HAP-1 (cell line): ENCODE measurements around the gene REG3A.

Source experiments
- DNase-seq, 2 experiments: peaks; one replicate each; pipeline ENCODE4 v3.0.0-alpha.2; 2016 to 2020; ENCODE audit warnings: low spot score in 2 of 2
- H3K27me3 ChIP-seq: fragments of 250-450 bp; sonication (Bioruptor Pico); 2 replicates; pipeline ENCODE4 v1.5.1; 2020; ENCODE audit warnings: low read depth, mild to moderate bottlenecking, moderate library complexity
- H3K36me3 ChIP-seq: fragments of 250-450 bp; sonication (Bioruptor Pico); replicated peaks from 2 replicates; pipeline ENCODE4 v1.5.1; 2020; ENCODE audit warnings: mild to moderate bottlenecking
- H3K4me1 ChIP-seq: fragments of 250-450 bp; sonication (Bioruptor Pico); 2 replicates; pipeline ENCODE4 v1.5.1; 2020; ENCODE audit warnings: mild to moderate bottlenecking
- H3K4me3 ChIP-seq: fragments of 250-450 bp; sonication (Bioruptor Pico); 2 replicates; pipeline ENCODE4 v1.5.1; 2020; ENCODE audit warnings: mild to moderate bottlenecking, moderate library complexity
- H3K9me3 ChIP-seq: fragments of 250-450 bp; sonication (Bioruptor Pico); 2 replicates; pipeline ENCODE4 v1.5.1; 2020; ENCODE audit warnings: mild to moderate bottlenecking, moderate library complexity
- in situ Hi-C: fragments of 300-500 bp; cut with MboI; formaldehyde crosslinking; loops from 3 replicates; pipeline ENCODE4 v1.14.3; 2020; ENCODE audit warnings: low sequenced_read_pairs, inconsistent platforms, mixed read lengths

Gene REG3A

GRCh38 chr2:79139423-79139822, 20.1 kb downstream of the REG3A start:
- H3K4me1 ChIP-seq, result no peaks in the 10 kb centered on the region
- H3K4me3 ChIP-seq, result no peak overlapping the region
- DNase-seq, result no peak
- H3K36me3 ChIP-seq, result no peaks in the 10 kb centered on the region
- in situ Hi-C loops, result no loop called here
- no peaks in the 10 kb centered on the region for H3K27me3 ChIP-seq
- H3K9me3 ChIP-seq, result no peaks in the 10 kb centered on the region

DNA sequence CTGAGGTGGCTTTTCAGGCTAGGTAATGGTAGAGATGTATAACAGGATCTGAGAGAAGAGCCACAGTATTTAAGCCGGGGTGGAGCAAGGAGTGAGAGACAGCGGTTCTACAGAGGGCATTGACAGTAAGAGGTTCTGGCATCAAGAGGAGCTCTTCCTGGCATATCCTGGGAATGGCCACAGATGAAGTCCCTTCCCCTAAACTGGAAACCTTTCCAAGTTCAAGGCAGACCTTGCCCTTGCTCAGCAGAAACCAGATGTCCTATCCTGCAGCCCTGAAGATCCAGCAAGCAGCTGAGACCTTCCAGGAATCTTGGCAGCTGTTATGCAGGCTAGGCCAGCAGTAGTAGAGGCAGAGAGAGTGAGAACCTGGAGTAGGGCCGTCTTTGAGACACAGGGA, 21.2 kb downstream of the REG3A start:
- Histone ChIP-seq H3K9me3 (no peaks in the 10 kb centered on the region), H3K36me3 (no peaks in the 10 kb centered on the region), H3K4me1 (no peaks in the 10 kb centered on the region), H3K27me3 (no peaks in the 10 kb centered on the region), H3K4me3 (no peak overlapping the region)
- DNase-seq, result no peak
- in situ Hi-C loops, result no loop called here

- no peaks in the 10 kb centered on the region for H3K36me3 ChIP-seq
- no peaks in the 10 kb centered on the region for H3K27me3 ChIP-seq
- in situ Hi-C loops, result no loop called here
- DNase-seq, result no peak
- no peak overlapping the region for H3K4me3 ChIP-seq
- no peaks in the 10 kb centered on the region for H3K9me3 ChIP-seq
- no peaks in the 10 kb centered on the region for H3K4me1 ChIP-seq
Measured at GRCh38 chr2:79131687-79132086, 27.9 kb downstream of the REG3A start.

DNA sequence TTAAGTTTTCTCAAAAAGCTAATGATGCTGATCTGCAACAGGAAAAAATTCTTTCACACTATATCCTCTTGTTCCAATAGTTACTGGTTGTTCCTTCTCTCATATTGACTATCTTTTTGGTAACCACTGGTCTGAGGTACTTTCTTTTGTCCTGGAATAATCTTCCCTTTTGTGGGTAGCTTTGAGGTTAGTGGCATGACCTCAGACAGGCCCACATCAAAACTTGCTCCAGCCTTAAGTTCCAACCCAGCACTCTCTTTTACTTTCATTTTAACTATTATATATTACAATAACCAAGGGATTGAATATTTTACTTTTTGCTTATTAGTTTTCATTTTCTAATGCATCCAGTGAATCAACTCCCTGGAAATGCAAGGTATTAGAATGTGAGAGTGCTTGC, 29.7 kb downstream of the REG3A start:
- Histone ChIP-seq H3K9me3 (no peaks in the 10 kb centered on the region), H3K36me3 (no peaks in the 10 kb centered on the region), H3K27me3 (no peaks in the 10 kb centered on the region), H3K4me1 (no peaks in the 10 kb centered on the region), H3K4me3 (no peak overlapping the region)
- no peak for DNase-seq
- in situ Hi-C loops, result no loop called here

DNA sequence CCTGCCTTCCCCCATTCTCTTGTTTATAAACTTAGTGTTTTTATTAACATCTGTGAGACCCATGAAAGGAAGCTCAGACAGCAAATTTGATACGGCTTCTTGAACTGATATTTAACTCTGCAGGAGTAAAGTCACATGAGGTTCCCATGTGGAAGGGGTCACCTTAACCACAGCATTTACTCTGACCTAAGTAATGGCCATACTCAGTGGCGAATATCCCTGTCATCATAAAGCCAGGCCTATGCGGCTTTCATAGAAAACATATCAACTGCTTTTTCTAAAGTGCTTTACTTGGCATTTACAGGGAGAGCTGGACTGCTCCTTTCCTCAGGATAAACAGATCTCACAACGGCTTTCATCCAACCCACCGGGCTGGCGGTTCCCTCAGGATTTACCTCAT, 30.3 kb downstream of the REG3A start:
- DNase-seq, result no peak
- Histone ChIP-seq H3K9me3 (no peaks in the 10 kb centered on the region), H3K4me3 (no peak overlapping the region), H3K36me3 (no peaks in the 10 kb centered on the region), H3K4me1 (no peaks in the 10 kb centered on the region), H3K27me3 (no peaks in the 10 kb centered on the region)
- in situ Hi-C loops, result no loop called here

- H3K4me3 ChIP-seq, result no peak overlapping the region
- H3K9me3 ChIP-seq, result no peaks in the 10 kb centered on the region
- no peaks in the 10 kb centered on the region for H3K4me1 ChIP-seq
- no peak for DNase-seq
- H3K27me3 ChIP-seq, result no peaks in the 10 kb centered on the region
- in situ Hi-C loops, result no loop called here
- no peaks in the 10 kb centered on the region for H3K36me3 ChIP-seq
Measured at GRCh38 chr2:79128406-79128805, 31.1 kb downstream of the REG3A start.

DNA sequence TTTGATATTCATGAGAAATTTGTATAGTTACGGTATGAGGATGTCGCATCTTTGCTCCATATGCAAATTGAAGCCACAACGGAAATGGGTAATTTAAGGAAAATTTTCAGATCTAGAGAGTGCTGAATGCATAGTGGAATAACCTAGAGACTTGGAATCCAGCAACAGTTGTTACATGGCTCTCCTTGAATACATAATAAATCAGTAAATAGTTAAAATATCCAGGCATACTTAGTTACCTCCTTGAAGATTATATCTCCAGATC, 33.9 kb downstream of the REG3A start:
- H3K9me3 ChIP-seq, result no peaks in the 10 kb centered on the region
- H3K36me3 ChIP-seq, result no peaks in the 10 kb centered on the region
- H3K4me3 ChIP-seq, result no peak overlapping the region
- DNase-seq, result no peak
- in situ Hi-C loops, result no loop called here
- H3K4me1 ChIP-seq, result no peaks in the 10 kb centered on the region
- no peaks in the 10 kb centered on the region for H3K27me3 ChIP-seq

GRCh38 chr2:79124907-79125720, 34.4 kb downstream of the REG3A start:
- in situ Hi-C loops, result no loop called here
- Histone ChIP-seq H3K36me3 (no peaks in the 10 kb centered on the region), H3K4me3 (no peak overlapping the region), H3K27me3 (no peaks in the 10 kb centered on the region), H3K4me1 (no peaks in the 10 kb centered on the region), H3K9me3 (no peaks in the 10 kb centered on the region)
- no peak for DNase-seq

DNA sequence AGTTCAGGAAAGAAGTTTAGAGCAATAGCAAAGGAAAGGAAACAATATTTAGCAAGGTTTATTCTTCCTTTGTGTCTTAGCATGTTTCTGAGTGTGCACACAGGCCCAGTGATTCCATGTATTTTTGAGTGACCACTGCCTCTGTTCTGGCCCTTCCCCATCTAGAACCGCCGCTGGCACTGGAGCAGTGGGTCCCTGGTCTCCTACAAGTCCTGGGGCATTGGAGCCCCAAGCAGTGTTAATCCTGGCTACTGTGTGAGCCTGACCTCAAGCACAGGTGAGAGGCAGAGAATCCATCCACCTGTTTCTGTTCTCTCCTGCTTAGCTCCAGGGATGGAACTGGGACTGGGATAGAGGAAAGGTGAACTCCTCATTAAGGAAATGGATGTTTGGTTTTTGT, 36.9 kb downstream of the REG3A start:
- Histone ChIP-seq H3K9me3 (no peaks in the 10 kb centered on the region), H3K4me1 (no peaks in the 10 kb centered on the region), H3K27me3 (no peaks in the 10 kb centered on the region), H3K4me3 (no peak overlapping the region), H3K36me3 (no peaks in the 10 kb centered on the region)
- no peak for DNase-seq
- in situ Hi-C loops, result no loop called here

GRCh38 chr2:79120194-79120713, 39.3 kb downstream of the REG3A start, which contains the start of gene REG1A:
REG1A (plus strand) TSS chr2:79120488; CDS start chr2:79120862, 374 bp downstream.
- in situ Hi-C loops, result no loop called here

DNA sequence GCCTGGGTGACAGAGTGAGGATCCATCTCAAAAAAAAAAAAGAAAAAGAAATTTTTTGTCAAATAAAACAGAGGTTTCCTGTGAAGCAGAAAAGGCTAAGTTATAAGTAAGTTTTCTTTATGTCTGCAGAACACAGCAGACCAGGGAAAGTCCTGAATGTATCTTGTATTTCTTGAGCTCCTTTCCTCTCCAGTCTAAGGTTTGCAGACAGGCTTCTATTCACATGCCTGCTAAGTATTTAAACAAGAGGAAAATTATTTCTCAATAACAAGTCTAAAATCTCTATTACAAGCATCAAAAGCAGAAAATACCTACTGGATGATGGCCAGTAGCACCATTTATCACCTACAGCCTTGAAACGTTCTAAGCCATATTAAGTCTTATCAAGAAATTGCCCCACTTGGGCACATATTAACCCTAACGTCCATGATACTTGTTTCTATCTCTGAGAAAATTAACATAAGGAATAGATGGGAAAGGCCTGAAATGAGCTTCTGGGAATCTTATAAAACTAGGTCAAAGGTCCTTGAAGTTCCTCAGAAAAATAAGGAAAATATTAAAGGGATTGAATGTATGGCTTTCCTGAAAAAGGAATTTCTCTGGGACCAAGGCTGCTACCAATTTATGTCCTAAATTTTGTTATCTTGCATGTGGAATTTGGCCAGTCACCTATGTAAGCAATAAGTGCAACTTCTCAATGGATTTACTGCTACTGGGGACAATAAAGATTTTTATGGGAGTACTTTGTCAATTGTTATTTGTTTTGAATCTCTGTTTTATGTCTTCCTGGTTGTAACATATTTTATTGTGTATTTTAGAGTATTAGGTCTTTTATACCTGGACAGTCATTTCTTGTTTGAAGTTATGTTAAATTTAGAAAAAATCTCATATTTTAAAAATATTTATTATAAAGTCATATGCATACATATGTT, 42.3 kb downstream of the REG3A start:
- DNase-seq, result no peak
- in situ Hi-C loops, result no loop called here
- H3K9me3 ChIP-seq, result no peaks in the 10 kb centered on the region
- H3K4me3 ChIP-seq, result no peak overlapping the region
- no peaks in the 10 kb centered on the region for H3K36me3 ChIP-seq
- H3K27me3 ChIP-seq, result no peaks in the 10 kb centered on the region
- H3K4me1 ChIP-seq, result no peaks in the 10 kb centered on the region

More at GRCh38 chr2:79120194-79120713, 39.3 kb downstream of the REG3A start, which contains the start of gene REG1A:
- no peaks in the 10 kb centered on the region for H3K27me3 ChIP-seq
- DNase-seq, result no peak
- H3K36me3 ChIP-seq, result no peaks in the 10 kb centered on the region
- no peak within 1 kb of the TSS for H3K4me3 ChIP-seq
- H3K4me1 ChIP-seq, result no peaks in the 10 kb centered on the region
- no peaks in the 10 kb centered on the region for H3K9me3 ChIP-seq

DNA sequence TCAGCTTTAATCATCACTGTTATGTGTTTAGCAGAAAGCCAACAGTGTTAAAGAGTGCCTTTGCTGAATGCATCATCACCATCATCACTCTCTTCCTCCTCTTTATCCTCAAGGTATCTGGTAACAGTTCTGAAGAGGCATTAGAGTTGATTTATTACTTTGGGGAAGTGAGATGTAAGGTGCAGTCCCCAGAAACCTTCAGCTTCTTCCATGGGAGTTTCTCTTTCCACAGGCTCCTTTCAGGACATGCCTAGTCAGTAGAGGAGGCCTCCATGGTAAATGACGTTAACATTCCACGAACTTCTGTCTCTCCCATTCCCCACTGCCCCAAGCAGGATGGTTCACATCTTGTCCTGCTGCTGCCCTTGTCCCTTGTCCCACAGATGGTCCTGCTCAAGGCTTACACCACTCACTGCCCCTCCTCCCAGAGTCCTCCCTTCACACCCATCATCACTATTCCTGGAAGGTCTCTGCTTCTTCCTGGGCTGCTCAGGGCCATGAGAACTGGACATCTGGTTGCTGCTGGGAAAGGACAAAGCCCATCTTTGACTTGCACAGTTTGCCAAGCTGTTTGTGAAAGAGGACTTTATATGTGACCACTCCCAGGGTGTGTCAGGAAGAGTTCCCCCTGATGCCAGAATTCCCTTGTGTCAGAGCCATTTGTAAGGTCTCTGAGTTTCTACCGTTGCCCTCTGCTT, 44.6 kb downstream of the REG3A start:
- Histone ChIP-seq H3K9me3 (no peaks in the 10 kb centered on the region), H3K36me3 (no peaks in the 10 kb centered on the region), H3K4me1 (no peaks in the 10 kb centered on the region), H3K27me3 (no peaks in the 10 kb centered on the region), H3K4me3 (no peak overlapping the region)
- in situ Hi-C loops, result no loop called here
- DNase-seq, result no peak

DNA sequence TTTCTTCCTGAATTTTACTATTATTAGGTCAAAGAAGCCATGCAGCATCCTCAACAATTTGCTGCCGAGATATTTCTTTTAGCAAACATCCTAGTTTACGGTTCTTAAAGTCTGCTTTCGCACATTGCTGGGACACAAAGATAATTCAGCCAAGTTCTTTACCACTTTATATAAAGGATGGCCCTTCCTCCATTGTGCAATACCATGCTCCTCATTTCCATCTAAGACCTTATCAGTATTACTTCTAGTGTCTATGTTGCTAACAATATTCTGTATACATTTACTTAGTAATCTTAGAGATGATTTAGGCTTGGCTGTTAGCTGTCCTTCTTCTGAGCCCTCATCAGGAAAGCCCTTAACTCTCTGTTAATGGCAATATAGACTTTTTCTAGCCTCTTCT, 47.3 kb downstream of the REG3A start:
- in situ Hi-C loops, result no loop called here
- no peak for DNase-seq
- no peaks in the 10 kb centered on the region for H3K36me3 ChIP-seq
- H3K9me3 ChIP-seq, result no peaks in the 10 kb centered on the region
- no peaks in the 10 kb centered on the region for H3K27me3 ChIP-seq
- H3K4me1 ChIP-seq, result no peaks in the 10 kb centered on the region
- H3K4me3 ChIP-seq, result no peak overlapping the region
